SK-N-SH (cell line): ENCODE data around the gene BBS2. TPM values are rescaled to one million over a fixed set of nuclear protein-coding genes. Genes with fewer than 3 reads are reported as not detected.

ENCODE experiments used
- CTCF ChIA-PET: fragments of 300-600, 350-600 bp; formaldehyde crosslinking; extraction: SDS; loops from one replicate; lab custom pipeline; 2021; lab: Yijun Ruan, JAX
- POLR2A ChIA-PET: fragments of 350-600 bp; sonication (Branson Sonifier 250); formaldehyde crosslinking; extraction: SDS; loops from one replicate; lab custom pipeline; 2020; ENCODE audit warnings: antibody characterized with exemption, inconsistent platforms; lab: Yijun Ruan, JAX
- DNase-seq: peaks from one replicate; pipeline ENCODE4 v3.0.0; 2012
- H2AFZ ChIP-seq: fragments of 200-600 bp; sonication (generic); 2 replicates; pipeline ENCODE4 v1.8.1; 2016; ENCODE audit warnings: antibody characterized with exemption, mild to moderate bottlenecking, low read depth
- H3F3A ChIP-seq: fragments of 200-600 bp; sonication (generic); replicated peaks from 2 replicates; pipeline ENCODE3; 2016; ENCODE audit warnings: antibody characterized with exemption, mild to moderate bottlenecking; ENCODE audit not compliant: insufficient read depth
- H3K27ac ChIP-seq, 2 experiments: fragments of 200-500 bp in 1 of 2; fragments of 200-600 bp in 1 of 2; sonication (Bioruptor generic) in 1 of 2; sonication (generic), shearing (Covaris generic) in 1 of 2; 2 replicates each; pipeline versions ENCODE4 v1.5.1 to v1.6.1; 2014 to 2016; ENCODE audit warnings: low read depth in 2 of 2, inconsistent platforms in 1 of 2, low read length in 1 of 2, mild to moderate bottlenecking in 1 of 2, mixed read lengths in 1 of 2
- H3K27me3 ChIP-seq: fragments of 200-600 bp; sonication (generic), shearing (Covaris generic); 2 replicates; pipeline ENCODE4 v1.6.1; 2016; ENCODE audit warnings: mixed run types; ENCODE audit not compliant: insufficient read depth
- H3K36me3 ChIP-seq, 2 experiments: fragments of 200-500 bp in 1 of 2; fragments of 200-600 bp in 1 of 2; sonication (Bioruptor generic) in 1 of 2; sonication (generic) in 1 of 2; replicated peaks in 1 of 2; 2 replicates each; pipeline versions ENCODE3 to v1.5.1; 2014 to 2016; ENCODE audit warnings: low read length in 1 of 2, mild to moderate bottlenecking in 1 of 2; ENCODE audit not compliant: insufficient read depth in 2 of 2, control insufficient read depth in 1 of 2
- H3K4me1 ChIP-seq, 2 experiments: fragments of 200-500 bp in 1 of 2; fragments of 200-600 bp in 1 of 2; sonication (Bioruptor generic) in 1 of 2; sonication (generic), shearing (Covaris generic) in 1 of 2; 2 replicates each; pipeline versions ENCODE4 v1.5.1 to v1.6.1; 2014 to 2016; ENCODE audit warnings: low read depth in 1 of 2, low read length in 1 of 2, mixed run types in 1 of 2; ENCODE audit not compliant: insufficient read depth in 2 of 2, control insufficient read depth in 1 of 2
- H3K4me2 ChIP-seq: fragments of 200-600 bp; sonication (generic), shearing (Covaris generic); 2 replicates; pipeline ENCODE4 v1.6.1; 2017; ENCODE audit warnings: mixed run types
- H3K4me3 ChIP-seq, 2 experiments: fragments of 200-500 bp in 1 of 2; fragments of 200-600 bp in 1 of 2; sonication (Bioruptor generic) in 1 of 2; sonication (generic), shearing (Covaris generic) in 1 of 2; 2 replicates each; pipeline versions ENCODE4 v1.5.1 to v1.8.1; 2014 to 2016; ENCODE audit warnings: low read depth in 2 of 2, inconsistent platforms in 1 of 2, low read length in 1 of 2, mild to moderate bottlenecking in 1 of 2, mixed read lengths in 1 of 2, moderate library complexity in 1 of 2
- H3K79me2 ChIP-seq: fragments of 200-600 bp; sonication (generic); 2 replicates; pipeline ENCODE4 v1.8.1; 2017; ENCODE audit warnings: mild to moderate bottlenecking; ENCODE audit not compliant: insufficient read depth
- H3K9ac ChIP-seq: fragments of 200-600 bp; sonication (generic); 2 replicates; pipeline ENCODE4 v1.6.1; 2017; ENCODE audit warnings: mixed run types
- H3K9me2 ChIP-seq: fragments of 200-600 bp; sonication (generic); 2 replicates; pipeline ENCODE4 v1.6.1; 2017; ENCODE audit warnings: mixed run types
- H3K9me3 ChIP-seq: fragments of 200-600 bp; sonication (generic); 2 replicates; pipeline ENCODE4 v1.6.1; 2017; ENCODE audit warnings: mixed run types, mild to moderate bottlenecking, moderate library complexity
- H4K20me1 ChIP-seq: fragments of 200-600 bp; sonication (generic); 2 replicates; pipeline ENCODE4 v1.6.1; 2017; ENCODE audit warnings: mild to moderate bottlenecking, mixed run types; ENCODE audit not compliant: insufficient read depth
- EP300 ChIP-seq, 2 experiments: IDR thresholded peaks; 2 replicates each; pipeline versions ENCODE4 v1.4.0 to v1.6.1; 2012; ENCODE audit warnings: borderline replicate concordance in 1 of 2, low read depth in 1 of 2, low read length in 1 of 2
- FOSL2 ChIP-seq: IDR thresholded peaks from 2 replicates; pipeline ENCODE4 v1.4.0; 2012; ENCODE audit warnings: low read depth, mild to moderate bottlenecking, moderate library complexity, borderline replicate concordance
- FOXJ3 ChIP-seq: sonication (generic); formaldehyde crosslinking; IDR thresholded peaks from 2 replicates; pipeline ENCODE4 v1.5.1; 2020; ENCODE audit warnings: mild to moderate bottlenecking, missing genetic modification reagents
- GABPA ChIP-seq: IDR thresholded peaks from 2 replicates; pipeline ENCODE4 v1.4.0; 2012; ENCODE audit warnings: low read depth, mild to moderate bottlenecking
- NRF1 ChIP-seq: IDR thresholded peaks from 2 replicates; pipeline ENCODE4 v1.6.1; 2012; ENCODE audit warnings: low read depth, mild to moderate bottlenecking, low read length
- PBX3 ChIP-seq: IDR thresholded peaks from 2 replicates; pipeline ENCODE4; 2012
- REST ChIP-seq: IDR thresholded peaks from 2 replicates; pipeline ENCODE4 v1.6.1; 2012; ENCODE audit warnings: mild to moderate bottlenecking, low read depth, low read length, moderate library complexity
- USF2 ChIP-seq: fragments of 150-350 bp; IDR thresholded peaks from 2 replicates; pipeline ENCODE4 v1.6.1; 2017; ENCODE audit warnings: antibody characterized with exemption, low read length, low read depth, borderline replicate concordance
- WGBS: methylation state at CpG from one replicate; pipeline ENCODE4 v1.1.6; 2017; ENCODE audit warnings: low lambda C conversion rate; 5-methylcytosine and 5-hydroxymethylcytosine counted together
- polyA plus RNA-seq, 3 experiments: library from polyadenylated mRNA; depleted of rRNA; stranded (reverse); fragments of >200 nt; gene quantifications; 2 replicates each; pipeline ENCODE4 v1.2.3, GENCODE V29; 2012

Gene BBS2
- polyA plus RNA-seq, 1 of the 3 experiments (the other 2 are of a cell fraction), result 74.3 TPM

GRCh38 chr16:56538331-56538730, 18.5 kb upstream of the BBS2 start:
- Histone ChIP-seq H4K20me1 (no peaks in the 10 kb centered on the region), H3K9me3 (0 out of 2 replicates have a peak, but pooled peaks cover 3% of the 10 kb centered on the region), H3K9ac (no peak overlapping the region), H2AFZ (no peak overlapping the region), H3K36me3 (no peaks in the 10 kb centered on the region), H3F3A (no peaks in the 10 kb centered on the region), H3K27me3 (no peaks in the 10 kb centered on the region; the same call in 1 of the 2 replicates), H3K4me1 (no peaks in the 10 kb centered on the region), H3K4me3 (no peak overlapping the region), H3K27ac (no peak overlapping the region), H3K4me2 (no peak overlapping the region), H3K9me2 (no peaks in the 10 kb centered on the region), H3K79me2 (no peaks in the 10 kb centered on the region)
- ChIA-PET CTCF (no interaction called here), POLR2A (no interaction called here)
- DNase-seq, result no peak
- TF ChIP-seq FOSL2 (no peak), FOXJ3 (CRISPR knock-in tag) (no peak)
- 75% methylated on average over 7 of the region's 7 CpGs for WGBS

- POLR2A ChIA-PET, result no interaction called here
- WGBS, result 49% methylated on average over 8 of the region's 8 CpGs
Observed at GRCh38 chr16:56534847-56535383, 15.1 kb upstream of the BBS2 start.

More at GRCh38 chr16:56534847-56535383, 15.1 kb upstream of the BBS2 start:
- H3K4me2 ChIP-seq, result no peak overlapping the region
- H4K20me1 ChIP-seq, result no peaks in the 10 kb centered on the region
- H3K27ac ChIP-seq, result no peak overlapping the region
- H3K9me3 ChIP-seq, result 0 out of 2 replicates have a peak, but pooled peaks cover 3% of the 10 kb centered on the region
- no peak overlapping the region for H3K9ac ChIP-seq
- no peaks in the 10 kb centered on the region for H3K36me3 ChIP-seq
- H3K27me3 ChIP-seq, result no peaks in the 10 kb centered on the region; the same call in 1 of the 2 replicates
- H3K79me2 ChIP-seq, result no peaks in the 10 kb centered on the region
- no peak for DNase-seq
- no peaks in the 10 kb centered on the region for H3F3A ChIP-seq
- CTCF ChIA-PET, result interaction anchor here (1.1 to 3.5 kb wide), 2 partner anchors 21 to 167 kb away, joined by 3 to 10 read pairs; no protein-coding TSS in a partner anchor
- H3K9me2 ChIP-seq, result no peaks in the 10 kb centered on the region
- no peak for TF ChIP-seq EP300 (IDR thresholded peaks at IDR 0.05; ENCODE audit: borderline replicate concordance in 1 of 2, low read depth in 1 of 2, low read length in 1 of 2)
- no peak for TF ChIP-seq NRF1
- peak; percentile 57; the same call in 1 of the 2 replicates for TF ChIP-seq REST
- TF ChIP-seq USF2, result no peak
- no peak for TF ChIP-seq PBX3
- TF ChIP-seq GABPA, result no peak
- H3K4me1 ChIP-seq, result 0 out of 4 replicates have a peak, but pooled peaks cover 0 to 8% of the 10 kb centered on the region in 2 experiments
- H2AFZ ChIP-seq, result no peak overlapping the region
- no peak overlapping the region for H3K4me3 ChIP-seq
